Raji (cell line): Measurements from ENCODE around the gene CPT1B.

Source experiments
- POLR2A ChIP-seq: IDR thresholded peaks from 2 replicates; pipeline ENCODE4 v1.6.1; 2011; ENCODE audit warnings: low read depth, low read length, control low read depth; ENCODE audit not compliant: insufficient read depth

CPT1B gene

GRCh38 chr22:50533856-50534711, 44.1 kb downstream of the CPT1B start:
- TF ChIP-seq POLR2A, result peak; percentile 64

GRCh38 chr22:50532824-50533796, 45.1 kb downstream of the CPT1B start:
- TF ChIP-seq POLR2A, result no peak

- TF ChIP-seq POLR2A, result no peak; the same call in 1 of the 2 replicates
Measured at GRCh38 chr22:50531962-50532674, 46.1 kb downstream of the CPT1B start.

GRCh38 chr22:50531546-50531961, 46.7 kb downstream of the CPT1B start:
- TF ChIP-seq POLR2A, result peak; percentile 67

GRCh38 chr22:50530877-50531545, 47.2 kb downstream of the CPT1B start:
- TF ChIP-seq POLR2A, result peak; percentile 72

- no peak for TF ChIP-seq POLR2A
Measured at GRCh38 chr22:50530580-50530876, 47.7 kb downstream of the CPT1B start.

- TF ChIP-seq POLR2A, result peak; percentile 57; the same call in 1 of the 2 replicates
Measured at GRCh38 chr22:50529897-50530579, 48.2 kb downstream of the CPT1B start, which contains the start of gene TYMP. TSS of gene TYMP (minus strand) at chr22:50530012. CDS start at chr22:50529709, 303 bp downstream.

- peak; percentile 67 for TF ChIP-seq POLR2A
Measured at GRCh38 chr22:50529416-50529896, 48.8 kb downstream of the CPT1B start.

- TF ChIP-seq POLR2A, result peak; percentile 60
Measured at GRCh38 chr22:50528682-50529415, 49.4 kb downstream of the CPT1B start.

GRCh38 chr22:50527921-50528681, 50.1 kb downstream of the CPT1B start:
- no peak for TF ChIP-seq POLR2A

GRCh38 chr22:50526834-50527801, 51.1 kb downstream of the CPT1B start:
- TF ChIP-seq POLR2A, result peak; percentile 90
